ENCODE results near the gene MPV17. TPM values are rescaled to one million over a fixed set of nuclear protein-coding genes. Genes with fewer than 3 reads are reported as not detected.
A peak's percentile ranks its signal among the peaks of the same experiment; 100 is the strongest.

The MPV17 gene
- total RNA-seq, 1 experiment from 2014 or later: 126 TPM

- Histone ChIP-seq H3K4me2 (ENCODE audit: low read depth, low read length, poor library complexity, severe bottlenecking) (no peak overlapping the region), H4K20me1 (ENCODE audit: insufficient read depth, low read depth, low read length) (no peaks in the 10 kb centered on the region), H3K4me3 (ENCODE audit: low read length) (no peak overlapping the region), H3K9me2 (replicated peaks; ENCODE audit: insufficient read depth, low read length) (no peaks in the 10 kb centered on the region), H3K27ac (ENCODE audit: low read length) (no peak overlapping the region), H3K36me3 (ENCODE audit: insufficient read depth, low read length) (no peaks in the 10 kb centered on the region), H3K27me3 (ENCODE audit: low read length) (no peaks in the 10 kb centered on the region), H3K4me1 (ENCODE audit: low read length) (peaks cover 9% of the 10 kb centered on the region), H3K9me3 (ENCODE audit: low read length) (no peaks in the 10 kb centered on the region), H3K9ac (ENCODE audit: low read length) (no peak overlapping the region), H3K79me2 (ENCODE audit: low read length) (no peaks in the 10 kb centered on the region), H2AFZ (ENCODE audit: low read length) (no peak overlapping the region)
- no peak for DNase-seq
Measured at GRCh38 chr2:27307545-27308358, 15.1 kb downstream of the MPV17 start.

DNA sequence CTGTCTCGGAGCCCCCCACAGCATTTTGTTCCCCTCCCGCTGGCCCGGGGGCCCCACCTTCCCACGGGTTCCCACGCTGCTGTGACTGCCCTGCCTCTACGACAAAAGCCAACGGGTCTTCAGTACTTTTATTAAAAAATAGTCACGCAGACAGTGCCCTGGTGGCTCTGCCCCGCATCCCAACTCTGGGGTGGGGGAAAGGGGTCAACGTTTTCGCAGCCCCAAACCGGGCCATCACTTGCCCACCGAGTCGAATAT, 15.7 kb downstream of the MPV17 start:
- Histone ChIP-seq H3K4me1 (ENCODE audit: low read length) (peaks cover 11% of the 10 kb centered on the region), H3K27ac (ENCODE audit: low read length) (no peak overlapping the region), H3K4me3 (ENCODE audit: low read length) (no peak overlapping the region), H3K9me3 (ENCODE audit: low read length) (no peaks in the 10 kb centered on the region), H3K36me3 (ENCODE audit: insufficient read depth, low read length) (no peaks in the 10 kb centered on the region), H3K27me3 (ENCODE audit: low read length) (no peaks in the 10 kb centered on the region), H2AFZ (ENCODE audit: low read length) (no peak overlapping the region), H4K20me1 (ENCODE audit: insufficient read depth, low read depth, low read length) (no peaks in the 10 kb centered on the region), H3K9me2 (replicated peaks; ENCODE audit: insufficient read depth, low read length) (no peaks in the 10 kb centered on the region), H3K79me2 (ENCODE audit: low read length) (no peaks in the 10 kb centered on the region), H3K9ac (ENCODE audit: low read length) (no peak overlapping the region), H3K4me2 (ENCODE audit: low read depth, low read length, poor library complexity, severe bottlenecking) (no peak overlapping the region)
- DNase-seq: no peak

DNA sequence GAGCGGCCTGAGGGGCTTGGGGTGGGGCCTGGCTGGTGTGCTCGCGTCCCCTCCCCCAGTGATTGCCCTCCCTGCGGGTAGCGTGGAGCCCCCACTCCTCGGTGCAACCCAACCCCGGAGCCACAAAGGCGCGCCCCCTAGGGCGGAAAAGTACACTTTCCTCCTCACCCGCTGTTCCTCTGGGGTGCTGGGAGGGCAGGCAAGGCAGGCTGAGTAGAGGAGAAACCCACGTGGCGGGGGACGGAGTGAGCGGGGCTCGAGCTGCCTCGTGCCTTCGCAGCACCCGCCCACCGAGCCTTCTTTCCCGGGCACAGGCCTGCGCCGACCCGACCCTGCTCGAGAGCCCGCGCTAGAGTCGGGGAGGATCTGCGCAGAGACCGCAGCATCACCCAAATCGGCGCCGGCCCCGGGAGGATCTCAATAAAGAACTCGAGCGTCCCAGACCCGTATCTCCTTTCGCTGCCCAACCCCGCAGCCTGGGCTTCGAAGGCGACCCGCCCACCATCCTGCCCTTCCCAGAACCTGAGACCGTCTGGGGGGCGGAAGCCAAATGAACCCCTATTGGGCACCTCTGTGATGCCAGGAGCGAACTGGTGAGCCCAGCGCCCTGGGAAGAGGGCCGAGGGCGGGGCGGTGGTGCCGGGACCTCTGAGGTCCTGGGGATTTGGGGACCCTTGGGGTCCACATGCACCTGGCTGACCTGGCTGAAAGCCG, 16.2 kb downstream of the MPV17 start:
- H3K4me2 ChIP-seq (ENCODE audit: low read depth, low read length, poor library complexity, severe bottlenecking): no peak overlapping the region
- no peaks in the 10 kb centered on the region for H4K20me1 ChIP-seq (ENCODE audit: insufficient read depth, low read depth, low read length)
- no peak overlapping the region for H3K27ac ChIP-seq (ENCODE audit: low read length)
- no peak overlapping the region for H3K4me3 ChIP-seq (ENCODE audit: low read length)
- no peaks in the 10 kb centered on the region for H3K79me2 ChIP-seq (ENCODE audit: low read length)
- no peaks in the 10 kb centered on the region for H3K9me3 ChIP-seq (ENCODE audit: low read length)
- DNase-seq: no peak
- H3K9me2 ChIP-seq (replicated peaks; ENCODE audit: insufficient read depth, low read length): no peaks in the 10 kb centered on the region
- no peak overlapping the region for H2AFZ ChIP-seq (ENCODE audit: low read length)
- no peak overlapping the region for H3K9ac ChIP-seq (ENCODE audit: low read length)
- H3K27me3 ChIP-seq (ENCODE audit: low read length): no peaks in the 10 kb centered on the region
- no peaks in the 10 kb centered on the region for H3K36me3 ChIP-seq (ENCODE audit: insufficient read depth, low read length)
- H3K4me1 ChIP-seq (ENCODE audit: low read length): peaks cover 11% of the 10 kb centered on the region

DNA sequence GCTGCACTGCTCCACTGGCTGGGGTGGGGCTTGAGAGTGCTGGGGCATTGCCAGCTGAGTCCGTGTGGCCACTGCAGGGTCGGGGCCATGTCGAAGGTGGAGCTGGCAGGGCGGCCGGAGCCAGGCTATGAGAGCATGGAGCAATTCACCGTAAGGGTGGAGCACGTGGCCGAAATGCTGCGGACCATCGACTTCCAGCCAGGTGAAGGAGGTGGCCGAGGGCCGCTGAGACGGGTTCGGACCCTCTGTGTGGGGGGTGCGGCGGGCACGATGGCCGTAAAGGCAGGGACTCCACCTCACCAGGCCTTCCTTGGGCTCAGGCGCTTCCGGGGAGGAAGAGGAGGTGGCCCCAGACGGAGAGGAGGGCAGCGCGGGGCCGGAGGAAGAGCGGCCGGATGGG, 16.8 kb downstream of the MPV17 start:
- Histone ChIP-seq H3K4me2 (ENCODE audit: low read depth, low read length, poor library complexity, severe bottlenecking) (no peak overlapping the region), H3K9ac (ENCODE audit: low read length) (no peak overlapping the region), H3K9me3 (ENCODE audit: low read length) (no peaks in the 10 kb centered on the region), H3K79me2 (ENCODE audit: low read length) (no peaks in the 10 kb centered on the region), H4K20me1 (ENCODE audit: insufficient read depth, low read depth, low read length) (no peaks in the 10 kb centered on the region), H3K4me3 (ENCODE audit: low read length) (no peak overlapping the region), H3K4me1 (ENCODE audit: low read length) (peaks cover 11% of the 10 kb centered on the region), H3K9me2 (replicated peaks; ENCODE audit: insufficient read depth, low read length) (no peaks in the 10 kb centered on the region), H3K27me3 (ENCODE audit: low read length) (no peaks in the 10 kb centered on the region), H3K27ac (ENCODE audit: low read length) (no peak overlapping the region), H2AFZ (ENCODE audit: low read length) (no peak overlapping the region), H3K36me3 (ENCODE audit: insufficient read depth, low read length) (no peaks in the 10 kb centered on the region)
- no peak for DNase-seq

- Histone ChIP-seq H3K79me2 (ENCODE audit: low read length) (no peaks in the 10 kb centered on the region), H3K9ac (ENCODE audit: low read length) (no peak overlapping the region), H3K9me3 (ENCODE audit: low read length) (no peaks in the 10 kb centered on the region), H4K20me1 (ENCODE audit: insufficient read depth, low read depth, low read length) (no peaks in the 10 kb centered on the region), H3K36me3 (ENCODE audit: insufficient read depth, low read length) (no peaks in the 10 kb centered on the region), H3K27me3 (ENCODE audit: low read length) (no peaks in the 10 kb centered on the region), H3K4me2 (ENCODE audit: low read depth, low read length, poor library complexity, severe bottlenecking) (no peak overlapping the region), H3K4me3 (ENCODE audit: low read length) (no peak overlapping the region), H3K4me1 (ENCODE audit: low read length) (peaks cover 11% of the 10 kb centered on the region), H3K27ac (ENCODE audit: low read length) (no peak overlapping the region), H3K9me2 (replicated peaks; ENCODE audit: insufficient read depth, low read length) (no peaks in the 10 kb centered on the region), H2AFZ (ENCODE audit: low read length) (no peak overlapping the region)
- no peak for DNase-seq
Measured at GRCh38 chr2:27305516-27305915, 17.4 kb downstream of the MPV17 start.

- H3K27me3 ChIP-seq (ENCODE audit: low read length): no peaks in the 10 kb centered on the region
- H3K4me2 ChIP-seq (ENCODE audit: low read depth, low read length, poor library complexity, severe bottlenecking): no peak overlapping the region
- no peak for DNase-seq
- peaks cover 11% of the 10 kb centered on the region for H3K4me1 ChIP-seq (ENCODE audit: low read length)
- no peaks in the 10 kb centered on the region for H4K20me1 ChIP-seq (ENCODE audit: insufficient read depth, low read depth, low read length)
- H3K9me2 ChIP-seq (replicated peaks; ENCODE audit: insufficient read depth, low read length): no peaks in the 10 kb centered on the region
- no peak overlapping the region for H3K27ac ChIP-seq (ENCODE audit: low read length)
- no peak overlapping the region for H2AFZ ChIP-seq (ENCODE audit: low read length)
- H3K36me3 ChIP-seq (ENCODE audit: insufficient read depth, low read length): no peaks in the 10 kb centered on the region
- no peak overlapping the region for H3K4me3 ChIP-seq (ENCODE audit: low read length)
- no peaks in the 10 kb centered on the region for H3K79me2 ChIP-seq (ENCODE audit: low read length)
- no peak overlapping the region for H3K9ac ChIP-seq (ENCODE audit: low read length)
- H3K9me3 ChIP-seq (ENCODE audit: low read length): no peaks in the 10 kb centered on the region
Measured at GRCh38 chr2:27304488-27305240, 18.2 kb downstream of the MPV17 start.

GRCh38 chr2:27303093-27304025, 19.5 kb downstream of the MPV17 start:
- no peak overlapping the region for H3K27ac ChIP-seq (ENCODE audit: low read length)
- H3K4me2 ChIP-seq (ENCODE audit: low read depth, low read length, poor library complexity, severe bottlenecking): peak overlapping the region; percentile 79
- H3K79me2 ChIP-seq (ENCODE audit: low read length): no peaks in the 10 kb centered on the region
- no peaks in the 10 kb centered on the region for H3K9me3 ChIP-seq (ENCODE audit: low read length)
- H3K9me2 ChIP-seq (replicated peaks; ENCODE audit: insufficient read depth, low read length): no peaks in the 10 kb centered on the region
- H4K20me1 ChIP-seq (ENCODE audit: insufficient read depth, low read depth, low read length): no peaks in the 10 kb centered on the region
- DNase-seq: peak; percentile 89
- H3K9ac ChIP-seq (ENCODE audit: low read length): peak overlapping the region; percentile 58
- peak overlapping the region; percentile 77 for H2AFZ ChIP-seq (ENCODE audit: low read length)
- no peaks in the 10 kb centered on the region for H3K36me3 ChIP-seq (ENCODE audit: insufficient read depth, low read length)
- H3K4me3 ChIP-seq (ENCODE audit: low read length): peak overlapping the region; percentile 59
- peaks cover 11% of the 10 kb centered on the region for H3K4me1 ChIP-seq (ENCODE audit: low read length)
- no peaks in the 10 kb centered on the region for H3K27me3 ChIP-seq (ENCODE audit: low read length)

Measured in Karpas-422 (cell line).